Ishikawa (cell line): ENCODE results near the gene UBE3A.

Experiments
- CEBPB ChIP-seq: IDR thresholded peaks from 2 replicates; pipeline ENCODE4 v1.6.1; 2012
- CREB1 ChIP-seq: IDR thresholded peaks from 2 replicates; pipeline ENCODE4 v1.6.1; 2012; ENCODE audit warnings: low read depth
- EGR1 ChIP-seq: IDR thresholded peaks from 2 replicates; pipeline ENCODE4 v1.6.1; 2012
- EP300 ChIP-seq: IDR thresholded peaks from 2 replicates; pipeline ENCODE4 v1.6.1; 2012; ENCODE audit warnings: borderline replicate concordance
- FOXM1 ChIP-seq: IDR thresholded peaks from 2 replicates; pipeline ENCODE4 v1.6.1; 2012; ENCODE audit warnings: low read depth, borderline replicate concordance
- MAX ChIP-seq: IDR thresholded peaks from 2 replicates; pipeline ENCODE4 v1.6.1; 2012
- NFIC ChIP-seq: IDR thresholded peaks from 2 replicates; pipeline ENCODE4 v1.6.1; 2012
- RAD21 ChIP-seq: IDR thresholded peaks from 2 replicates; pipeline ENCODE4 v1.6.1; 2012; ENCODE audit warnings: low read depth
- REST ChIP-seq: IDR thresholded peaks from 2 replicates; pipeline ENCODE4 v1.6.1; 2012; ENCODE audit warnings: low read depth, mild to moderate bottlenecking
- TAF1 ChIP-seq: IDR thresholded peaks from 2 replicates; pipeline ENCODE4 v1.6.1; 2012; ENCODE audit warnings: low read depth, mild to moderate bottlenecking
- TEAD4 ChIP-seq: IDR thresholded peaks from 2 replicates; pipeline ENCODE4 v1.6.1; 2012
- USF1 ChIP-seq: IDR thresholded peaks from 2 replicates; pipeline ENCODE4 v1.6.1; 2012
- YY1 ChIP-seq: IDR thresholded peaks from 2 replicates; pipeline ENCODE4 v1.6.1; 2012; ENCODE audit warnings: low read depth
- ZBTB7A ChIP-seq: IDR thresholded peaks from 2 replicates; pipeline ENCODE4 v1.6.1; 2012; ENCODE audit warnings: low read depth

- no peak for TF ChIP-seq RAD21
- TF ChIP-seq ZBTB7A, result no peak
- TF ChIP-seq MAX, result no peak
- TF ChIP-seq USF1, result no peak
- TF ChIP-seq EP300, result no peak
- TF ChIP-seq TAF1, result no peak
- no peak for TF ChIP-seq EGR1
- no peak for TF ChIP-seq REST
- no peak for TF ChIP-seq CEBPB
- no peak for TF ChIP-seq CREB1
- TF ChIP-seq TEAD4, result no peak
- no peak for TF ChIP-seq NFIC
- no peak for TF ChIP-seq FOXM1
- no peak for TF ChIP-seq YY1
These were observed 26.0 kb upstream of the UBE3A start for GRCh38 chr15:25464784-25465183.
